HG02623 (cell line): ENCODE measurements around the gene CREB3L2.
"Not testable (repeated sequence)": the region's sequence is repeated elsewhere in the genome, so short reads cannot be mapped to it uniquely, and the experiment has no call there.

Source experiments
- ATAC-seq: cut with Tn5 transposase; IDR thresholded peaks from one replicate; pipeline ENCODE4 v1.9.1; 2021; ENCODE audit warnings: moderate library complexity; ENCODE audit not compliant: unreplicated experiment

The CREB3L2 gene

GRCh38 chr7:138001529-138002095, at the start of gene CREB3L2:
TSS of gene CREB3L2 (minus strand) at chr7:138002086. CDS start at chr7:138001705, 381 bp downstream.
- peak; percentile 25 for ATAC-seq

- ATAC-seq: no peak
These were observed 47.7 kb upstream of the CREB3L2 start for GRCh38 chr7:138049505-138050116.

GRCh38 chr7:138047907-138048306, 46.0 kb upstream of the CREB3L2 start:
- ATAC-seq: no peak

- ATAC-seq: no peak
These were observed 43.0 kb upstream of the CREB3L2 start for GRCh38 chr7:138044897-138045296.

GRCh38 chr7:138040063-138040462, 38.2 kb upstream of the CREB3L2 start:
- ATAC-seq: not testable (repeated sequence)

- ATAC-seq: no peak
These were observed 34.2 kb upstream of the CREB3L2 start for GRCh38 chr7:138036135-138036534.

- ATAC-seq: no peak
These were observed 31.4 kb upstream of the CREB3L2 start for GRCh38 chr7:138033241-138033640.

- no peak for ATAC-seq
These were observed 30.9 kb upstream of the CREB3L2 start for GRCh38 chr7:138032770-138033169.

- peak; percentile 73 for ATAC-seq
These were observed 30.3 kb upstream of the CREB3L2 start for GRCh38 chr7:138032186-138032585.

GRCh38 chr7:138030679-138031351, 28.9 kb upstream of the CREB3L2 start:
- no peak for ATAC-seq

GRCh38 chr7:138029941-138030340, 28.1 kb upstream of the CREB3L2 start:
- no peak for ATAC-seq

- no peak for ATAC-seq
These were observed 27.2 kb upstream of the CREB3L2 start for GRCh38 chr7:138029126-138029525.

- no peak for ATAC-seq
These were observed 25.2 kb upstream of the CREB3L2 start for GRCh38 chr7:138027100-138027499.

GRCh38 chr7:138025215-138026186, 23.6 kb upstream of the CREB3L2 start:
- peak; percentile 41 for ATAC-seq

GRCh38 chr7:138024765-138025164, 22.9 kb upstream of the CREB3L2 start:
- ATAC-seq: no peak

- ATAC-seq: no peak
These were observed 22.4 kb upstream of the CREB3L2 start for GRCh38 chr7:138024343-138024691.

GRCh38 chr7:138023618-138024342, 21.9 kb upstream of the CREB3L2 start:
- ATAC-seq: peak; percentile 73

- no peak for ATAC-seq
These were observed 20.0 kb upstream of the CREB3L2 start for GRCh38 chr7:138021889-138022288.

GRCh38 chr7:138017992-138018391, 16.1 kb upstream of the CREB3L2 start:
- no peak for ATAC-seq

GRCh38 chr7:138015096-138015495, 13.2 kb upstream of the CREB3L2 start:
- ATAC-seq: no peak

GRCh38 chr7:138014686-138015085, 12.8 kb upstream of the CREB3L2 start:
- no peak for ATAC-seq
